Measurements from ENCODE around the gene IGSF23. TPM values are rescaled to one million over a fixed set of nuclear protein-coding genes. Genes with fewer than 3 reads are reported as not detected.

The IGSF23 gene
- polyA plus RNA-seq, 1 donor from 2014 or later, result not detected

Other genes with a start within 250 kb of the IGSF23 start
- gene ZNF285, start 212.0 kb upstream of the IGSF23 start, polyA plus RNA-seq, result 2.1 TPM
- 1.4 TPM for gene ZNF229, start 165.1 kb upstream of the IGSF23 start, polyA plus RNA-seq
- gene ZNF180, start 113.0 kb upstream of the IGSF23 start, polyA plus RNA-seq, result 11.0 TPM
- gene CEACAM20, start 83.9 kb upstream of the IGSF23 start, polyA plus RNA-seq, result not detected
- gene PVR, start 30.3 kb downstream of the IGSF23 start, polyA plus RNA-seq, result not detected
- not detected for gene CEACAM19, start 57.9 kb downstream of the IGSF23 start, polyA plus RNA-seq
- gene CEACAM16, start 85.6 kb downstream of the IGSF23 start, polyA plus RNA-seq, result not detected
- 12.6 TPM for gene BCL3, start 135.1 kb downstream of the IGSF23 start, polyA plus RNA-seq
- gene CBLC, start 164.3 kb downstream of the IGSF23 start, polyA plus RNA-seq, result not detected
- gene BCAM, start 195.5 kb downstream of the IGSF23 start, polyA plus RNA-seq, result not detected
- not detected for gene NECTIN2, start 232.7 kb downstream of the IGSF23 start, polyA plus RNA-seq